HG02884 (cell line): ENCODE results near the gene PDS5A.
"Not testable (repeated sequence)": the region's sequence is repeated elsewhere in the genome, so short reads cannot be mapped to it uniquely, and the experiment has no call there.

Source experiments
- ATAC-seq: cut with Tn5 transposase; IDR thresholded peaks from one replicate; pipeline ENCODE4 v1.9.1; 2021; ENCODE audit warnings: mild to moderate bottlenecking, moderate library complexity; ENCODE audit not compliant: unreplicated experiment

The PDS5A gene

DNA sequence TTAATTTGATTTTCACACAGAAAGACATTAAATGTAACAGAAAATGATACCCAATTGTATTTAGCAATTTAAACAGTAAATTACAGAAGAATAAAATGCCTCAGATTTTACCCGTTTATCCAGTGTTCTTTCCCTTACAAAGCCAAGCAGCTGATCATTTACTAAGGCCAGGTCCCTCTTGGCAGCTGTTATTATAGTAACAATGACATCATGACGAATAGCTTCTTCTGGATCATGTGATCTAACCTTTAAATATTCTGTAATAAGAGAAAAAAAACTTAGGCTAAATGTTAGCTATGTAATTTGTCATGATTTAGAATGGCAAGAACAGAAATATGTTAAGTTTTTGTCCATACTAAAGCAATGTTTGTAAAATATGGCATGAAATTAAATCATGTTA, 69.4 kb downstream of the PDS5A start:
- no peak for ATAC-seq

DNA sequence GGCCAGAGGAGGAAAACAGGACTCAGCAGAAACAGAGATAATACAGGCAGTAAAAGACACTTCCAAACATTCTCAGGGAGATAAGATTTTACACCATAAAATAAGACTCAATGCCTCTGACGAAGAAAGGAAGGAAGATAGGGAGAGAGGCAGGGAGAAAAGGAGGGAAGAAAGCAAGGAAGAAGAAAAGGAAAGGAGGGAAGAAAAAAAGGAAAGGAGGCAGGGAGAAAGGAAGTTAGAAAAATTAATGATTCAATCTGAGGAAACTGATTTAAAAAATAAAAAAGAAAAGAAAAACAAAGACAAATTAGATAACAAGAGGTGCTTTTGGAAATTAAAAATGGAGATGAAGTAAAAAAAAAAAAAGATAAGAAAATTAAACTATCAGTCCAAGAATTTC, 72.1 kb downstream of the PDS5A start:
- no peak for ATAC-seq

DNA sequence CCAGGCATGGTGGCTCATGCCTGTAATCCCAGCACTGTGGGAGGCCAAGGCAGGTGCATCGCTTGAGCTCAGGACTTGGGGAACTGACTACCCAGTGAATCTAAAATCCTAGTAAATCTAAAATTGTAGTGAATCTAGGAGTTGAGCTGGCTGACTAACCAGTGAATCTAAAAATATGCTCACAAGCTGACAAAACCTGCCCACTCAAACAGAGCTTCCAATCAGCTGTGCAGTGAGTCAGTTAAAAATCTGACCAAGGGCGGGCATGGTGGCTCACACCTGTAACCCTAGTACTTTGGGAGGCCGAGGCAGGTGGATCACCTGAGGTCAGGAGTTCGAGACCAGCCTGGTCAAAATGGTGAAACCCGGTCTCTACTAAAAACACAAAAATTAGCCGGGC, 72.7 kb downstream of the PDS5A start:
- not testable (repeated sequence) for ATAC-seq

DNA sequence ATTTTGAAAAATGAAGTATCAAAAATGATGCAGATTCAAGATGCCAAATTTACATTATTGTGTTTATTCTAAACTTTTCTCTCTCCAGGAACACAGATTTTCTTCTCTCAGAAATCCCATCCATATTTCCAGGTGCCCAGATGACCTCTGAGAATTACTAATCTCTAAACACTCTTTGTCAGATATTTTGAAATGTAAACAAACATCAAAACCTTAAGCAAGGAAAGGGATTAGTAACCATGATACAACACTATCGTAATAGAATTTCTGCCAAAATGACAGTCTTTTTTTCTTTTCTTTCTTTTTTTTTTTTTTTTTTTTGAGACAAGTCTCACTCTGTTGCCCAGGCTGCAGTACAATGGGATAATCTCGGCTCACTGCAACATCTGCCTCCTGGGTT, 76.7 kb downstream of the PDS5A start:
- ATAC-seq, result no peak

DNA sequence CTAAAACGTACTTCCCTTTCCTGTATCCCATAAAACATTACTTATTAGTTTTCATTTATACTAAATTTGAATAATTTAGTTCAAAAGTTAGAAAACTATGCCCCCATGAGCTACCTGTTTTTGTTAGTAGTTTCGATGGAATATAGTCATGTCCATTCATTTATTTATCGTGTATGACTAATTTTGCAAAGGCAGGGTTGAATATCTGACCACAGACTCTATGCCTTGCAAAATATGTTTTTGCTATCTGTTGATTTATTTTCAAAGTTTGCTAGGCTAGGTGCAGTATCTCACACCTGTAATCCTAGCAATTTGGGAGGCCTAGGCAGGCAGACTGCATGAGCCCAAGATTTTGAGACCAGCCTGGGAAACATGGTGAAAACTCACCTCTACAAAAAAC, 78.4 kb downstream of the PDS5A start:
- ATAC-seq, result no peak

DNA sequence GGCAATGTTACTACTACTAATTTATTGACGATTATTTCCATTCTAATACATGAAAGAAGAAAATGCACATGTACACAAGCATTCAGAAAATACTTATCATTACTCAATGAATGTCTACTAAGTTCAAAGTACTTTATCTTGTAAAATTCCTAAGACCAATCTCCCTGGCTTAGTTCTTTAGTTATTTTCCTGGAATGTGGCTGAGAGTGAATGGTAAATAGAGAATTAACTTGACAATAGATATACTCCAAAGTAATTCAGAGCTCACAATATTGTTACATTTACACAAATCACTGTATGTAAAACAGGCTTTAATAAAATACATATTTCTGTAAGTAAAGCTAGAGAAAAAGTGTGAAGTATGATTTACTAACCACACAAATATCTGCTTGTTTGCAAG, 79.7 kb downstream of the PDS5A start:
- ATAC-seq, result no peak

DNA sequence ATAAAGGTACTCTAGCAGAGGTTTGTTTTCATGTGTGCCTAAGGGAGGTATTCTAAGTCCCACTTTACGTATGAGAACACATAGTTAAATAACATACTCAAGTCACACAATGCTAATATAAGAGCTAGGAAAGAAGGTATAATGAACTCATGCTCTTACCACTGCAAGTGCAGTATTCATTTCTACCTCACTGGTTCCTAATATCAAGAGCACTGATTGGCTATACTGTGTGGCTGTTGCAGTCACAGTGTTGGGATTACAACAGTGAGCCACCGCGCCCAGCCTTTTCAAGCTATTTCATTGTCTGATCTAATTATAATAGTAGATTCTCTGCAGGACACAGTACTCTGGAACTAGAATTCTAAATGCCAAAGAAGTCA, 84.0 kb downstream of the PDS5A start:
- no peak for ATAC-seq

DNA sequence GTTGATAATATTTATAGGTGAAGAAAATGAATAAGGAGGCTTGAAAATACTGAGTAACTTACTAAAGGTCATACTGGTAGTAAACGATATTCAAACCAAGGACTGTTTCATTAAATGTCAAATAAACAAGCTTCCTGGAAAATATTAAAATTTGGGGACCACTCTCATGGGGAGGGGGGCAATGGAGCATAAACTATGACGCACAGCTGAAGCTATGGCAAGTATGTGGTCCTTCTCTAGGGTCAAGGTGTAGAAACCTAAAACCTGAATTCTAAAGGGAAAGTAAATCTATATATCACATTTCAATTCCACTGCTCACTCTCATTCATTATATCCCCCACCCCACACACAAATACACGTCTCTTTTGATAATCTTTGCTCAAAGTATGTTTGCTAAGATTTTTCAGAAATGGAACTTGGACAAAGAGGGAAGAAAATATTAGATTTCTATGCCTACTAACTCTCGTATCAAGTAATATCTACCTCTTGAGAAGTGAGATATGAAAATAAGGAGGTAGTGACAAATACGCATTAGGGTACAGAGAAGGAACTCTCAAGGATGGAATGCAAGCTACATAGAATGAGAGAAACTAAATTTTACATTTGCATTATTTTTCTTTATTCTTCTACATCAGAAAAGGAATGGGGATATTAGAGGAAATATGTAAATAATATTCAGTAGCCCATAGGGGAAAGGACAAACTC, 84.6 kb downstream of the PDS5A start:
- no peak for ATAC-seq

- no peak for ATAC-seq
Measured at GRCh38 chr4:39889226-39889625, 88.5 kb downstream of the PDS5A start.

GRCh38 chr4:39888541-39888940, 89.2 kb downstream of the PDS5A start:
- no peak for ATAC-seq

- no peak for ATAC-seq
Measured at GRCh38 chr4:39883646-39884045, 94.1 kb downstream of the PDS5A start.

DNA sequence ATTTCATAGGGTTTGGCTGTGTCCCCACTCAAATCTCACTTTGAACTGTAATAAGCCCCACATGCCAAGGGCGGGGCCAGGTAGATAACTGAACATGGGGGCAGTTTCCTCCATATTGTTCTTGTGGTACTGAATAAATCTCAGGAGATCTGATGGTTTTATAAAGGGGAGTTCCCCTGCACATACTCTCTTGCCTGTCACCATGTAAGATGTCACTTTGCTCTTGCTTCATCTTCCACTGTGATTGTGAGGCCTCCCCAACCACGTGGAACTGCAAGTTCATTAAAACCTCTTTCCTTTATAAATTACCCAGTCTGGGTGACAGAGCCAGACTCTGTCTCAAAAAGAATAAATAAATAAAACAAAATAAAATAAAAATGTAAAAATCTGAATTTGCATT, 95.9 kb downstream of the PDS5A start:
- ATAC-seq, result no peak

GRCh38 chr4:39877971-39878370, 99.7 kb downstream of the PDS5A start:
- no peak for ATAC-seq

- ATAC-seq, result no peak
Measured at GRCh38 chr4:39873823-39874222, 103.9 kb downstream of the PDS5A start.

DNA sequence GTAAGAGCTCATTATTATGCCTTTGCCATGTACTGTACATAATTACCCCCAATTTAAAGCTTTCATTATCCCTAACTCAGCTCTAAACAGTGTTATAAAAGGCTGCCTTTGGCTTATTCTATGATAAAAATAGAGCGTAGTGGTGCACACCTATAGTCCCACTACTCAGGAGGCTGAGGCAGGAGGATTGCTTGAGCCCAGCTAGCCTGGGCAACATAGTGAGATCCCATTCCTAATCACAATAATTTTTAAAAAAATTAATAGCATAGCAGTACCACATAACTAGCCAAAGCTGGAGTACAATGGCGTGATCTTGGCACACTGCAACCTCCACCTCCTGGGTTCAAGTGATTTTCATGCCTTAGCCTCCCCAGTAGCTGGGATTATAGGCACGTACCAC, 112.4 kb downstream of the PDS5A start:
- no peak for ATAC-seq

- ATAC-seq, result no peak
Measured at GRCh38 chr4:39864391-39864790, 113.3 kb downstream of the PDS5A start.

- no peak for ATAC-seq
Measured at GRCh38 chr4:39860804-39861203, 116.9 kb downstream of the PDS5A start.

DNA sequence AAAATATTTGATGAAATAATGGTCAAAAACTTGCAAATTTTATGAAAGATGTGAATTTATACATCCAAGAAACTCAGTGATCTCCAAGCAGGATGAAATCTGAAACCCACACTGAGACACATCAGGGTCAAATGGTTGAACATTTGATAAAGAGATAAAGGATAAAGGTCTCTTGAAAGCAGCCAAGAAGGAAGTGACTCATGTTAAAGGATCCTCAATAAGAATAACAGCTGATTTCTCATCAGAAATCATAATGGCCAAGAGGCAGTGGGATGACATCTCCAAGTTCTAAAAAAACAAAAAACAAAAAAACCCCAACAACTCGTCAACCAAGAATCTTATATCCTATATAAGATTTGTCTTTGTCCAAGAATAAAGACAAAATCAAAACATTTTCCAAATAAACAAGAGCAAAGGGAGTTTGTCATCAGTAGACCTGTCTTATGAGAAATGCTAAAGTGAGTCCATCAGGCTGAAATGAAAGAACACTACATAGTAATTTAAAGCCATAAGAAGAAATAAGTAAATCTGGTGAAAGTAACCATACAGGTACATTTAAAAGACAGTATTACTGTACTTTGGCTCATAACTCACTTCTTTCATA, 121.7 kb downstream of the PDS5A start:
- ATAC-seq, result no peak

DNA sequence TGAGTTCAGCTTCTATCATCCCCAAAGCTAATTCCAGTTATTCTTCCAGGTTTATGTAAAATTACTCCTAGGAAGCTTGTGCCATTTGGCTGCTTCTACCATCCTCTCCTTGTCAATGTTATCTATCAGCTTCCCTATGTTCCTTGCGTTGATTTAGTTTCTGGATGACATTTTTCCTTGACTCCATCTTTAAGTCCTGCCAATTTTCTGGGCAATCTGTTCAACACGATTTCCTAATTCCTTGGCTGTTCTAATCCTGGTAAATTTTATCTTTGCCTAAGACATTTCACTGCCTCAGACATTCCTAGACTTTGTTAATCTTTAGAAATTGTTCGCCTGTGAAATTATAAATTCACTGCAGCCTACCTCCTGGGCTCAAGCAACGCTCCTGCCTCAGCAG, 125.1 kb downstream of the PDS5A start:
- ATAC-seq, result no peak

GRCh38 chr4:39850727-39851126, 127.0 kb downstream of the PDS5A start:
- ATAC-seq, result no peak

DNA sequence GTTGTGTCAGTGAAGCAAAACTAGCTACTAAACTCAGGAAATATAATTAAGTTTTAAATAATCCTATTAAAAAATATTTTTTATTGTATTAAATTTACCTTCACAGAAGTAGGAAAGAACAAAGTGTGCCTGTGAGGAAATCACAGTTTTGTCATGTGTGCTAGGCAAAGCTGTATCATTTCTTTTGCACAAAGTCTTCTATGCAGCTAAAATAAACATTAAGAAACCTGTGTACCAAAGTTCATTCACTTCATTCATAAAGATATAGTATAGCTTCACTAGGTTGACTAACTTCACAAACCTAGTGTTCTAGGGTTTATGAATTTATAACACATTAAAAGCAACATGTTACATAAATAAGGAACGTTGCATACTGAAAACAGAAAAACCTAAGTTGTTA, 131.0 kb downstream of the PDS5A start:
- no peak for ATAC-seq

- no peak for ATAC-seq
Measured at GRCh38 chr4:39846120-39846519, 131.6 kb downstream of the PDS5A start.

GRCh38 chr4:39841894-39842293, 135.8 kb downstream of the PDS5A start:
- ATAC-seq, result no peak
